GM18870 (cell line): ENCODE data around the gene MDM2.
"Not testable (repeated sequence)": the region's sequence is repeated elsewhere in the genome, so short reads cannot be mapped to it uniquely, and the experiment has no call there.

Experiments used
- ATAC-seq: cut with Tn5 transposase; IDR thresholded peaks from one replicate; pipeline ENCODE4 v1.9.1; 2021; ENCODE audit warnings: moderate library complexity; ENCODE audit not compliant: unreplicated experiment

MDM2 gene

DNA sequence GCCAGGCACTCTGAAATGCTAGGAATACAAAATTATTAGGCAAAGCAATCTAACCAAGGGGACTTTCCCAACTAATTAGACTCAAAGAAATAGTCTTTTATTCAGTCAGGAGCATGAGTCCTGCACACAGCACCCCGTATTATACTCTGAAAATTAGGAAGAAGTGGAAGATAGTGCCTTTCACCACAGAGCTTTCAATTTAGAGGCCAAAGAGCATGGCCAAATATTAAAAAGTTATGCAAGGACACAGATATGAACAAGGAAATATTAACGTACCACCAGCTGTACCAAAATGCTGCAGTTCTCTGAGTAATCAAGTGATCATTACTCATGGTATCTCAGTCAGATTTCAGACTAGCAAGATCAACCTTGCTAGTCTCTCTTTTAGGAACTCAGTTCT, 22.6 kb upstream of the MDM2 start:
- ATAC-seq: no peak

DNA sequence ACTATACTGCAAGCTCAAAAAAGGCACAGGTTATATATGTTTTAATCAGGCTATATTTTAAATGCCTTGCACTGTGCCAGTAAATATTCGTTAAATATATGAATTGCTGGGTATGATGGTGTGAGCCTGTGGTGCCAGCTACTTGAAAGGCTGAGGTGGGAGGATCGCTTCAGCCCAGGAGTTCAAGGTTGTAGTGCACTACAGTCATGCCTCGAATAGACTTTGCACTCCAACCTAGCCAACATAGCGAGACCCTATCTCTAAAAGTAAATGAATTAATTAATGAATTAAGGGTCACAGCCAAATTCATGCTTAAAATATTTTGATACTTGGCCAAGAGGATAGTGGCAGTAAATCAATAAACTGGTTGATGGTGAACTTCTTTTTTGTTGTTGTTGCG, 22.2 kb upstream of the MDM2 start:
- ATAC-seq: no peak

DNA sequence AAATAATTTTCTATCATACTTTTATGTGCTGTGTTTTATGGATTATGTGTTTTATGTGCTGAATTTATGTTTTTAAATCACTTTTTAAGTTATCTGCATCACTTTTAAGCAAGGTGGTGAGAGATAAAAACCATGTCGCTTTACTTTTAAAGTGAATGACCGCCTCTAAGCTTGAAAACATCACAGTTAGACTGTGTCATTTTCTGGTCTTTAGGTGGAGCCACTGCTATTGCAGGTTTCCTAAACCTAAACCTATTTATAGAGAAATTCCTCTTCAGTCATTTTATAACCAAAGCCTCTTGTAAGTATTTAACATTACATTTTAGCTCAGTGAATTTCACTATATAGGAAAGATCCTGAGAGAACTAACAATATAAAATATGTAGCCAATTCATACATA, 21.0 kb upstream of the MDM2 start:
- ATAC-seq: peak; percentile 20

DNA sequence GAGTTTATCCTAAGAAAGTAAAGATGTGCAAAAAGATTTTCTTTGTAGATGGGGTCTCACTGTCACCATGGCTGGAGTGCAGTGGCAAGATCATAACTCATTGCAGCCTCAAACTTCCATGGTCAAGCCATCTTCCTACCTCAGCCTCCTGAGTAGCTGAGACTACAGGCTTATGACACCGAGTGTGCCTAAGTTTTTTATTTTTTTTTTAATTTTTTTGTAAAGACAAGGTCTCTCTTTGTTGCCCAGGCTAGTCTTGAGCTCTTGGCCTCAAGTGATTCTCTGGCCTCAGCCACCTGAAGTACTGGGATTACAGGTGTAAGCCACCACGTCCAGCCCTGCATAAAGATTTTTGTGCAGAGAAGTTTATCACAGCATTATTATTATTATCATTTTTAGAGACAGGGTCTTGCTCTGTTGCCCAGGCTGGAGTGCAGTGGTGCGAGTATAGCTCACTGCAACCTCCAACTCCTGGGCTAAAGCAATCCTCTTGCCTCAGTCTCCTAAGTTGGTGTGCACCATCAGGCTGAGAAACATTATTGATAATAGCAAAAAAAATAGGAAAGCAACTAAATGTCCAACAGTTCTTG, 19.3 kb upstream of the MDM2 start:
- no peak for ATAC-seq

DNA sequence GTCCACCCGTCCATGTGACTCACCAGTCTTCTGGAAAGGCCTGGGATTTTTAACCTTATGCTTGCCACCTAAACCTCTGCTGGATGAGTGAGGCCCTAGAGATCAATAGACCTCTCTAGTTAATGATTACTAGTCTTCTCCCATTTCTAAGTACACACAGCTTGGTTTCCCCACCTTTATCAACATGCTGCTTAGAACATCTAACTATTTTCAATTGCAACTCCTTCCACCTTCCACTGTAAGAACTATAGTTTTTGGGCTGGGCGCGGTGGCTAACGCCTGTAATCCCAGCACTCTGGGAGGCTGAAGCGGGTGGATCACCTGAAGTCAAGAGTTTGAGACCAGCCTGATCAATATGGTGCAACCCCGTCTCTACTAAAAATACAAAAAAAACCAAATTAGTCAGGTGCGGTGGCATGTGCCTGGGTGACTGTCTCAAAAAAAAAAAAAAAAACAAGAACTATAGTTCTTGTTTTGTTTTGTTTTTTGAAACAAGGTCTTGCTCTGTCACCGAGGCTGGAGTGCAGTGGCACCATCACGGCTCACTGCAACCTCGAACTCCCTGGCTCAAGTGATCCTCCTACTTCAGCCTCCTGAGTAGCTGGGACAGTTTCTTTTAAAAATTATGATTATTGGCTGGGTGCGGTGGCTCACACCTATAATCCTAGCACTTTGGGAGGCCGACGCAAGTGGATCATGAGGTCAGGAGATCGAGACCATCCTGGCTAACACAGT, 18.7 kb upstream of the MDM2 start:
- no peak for ATAC-seq

DNA sequence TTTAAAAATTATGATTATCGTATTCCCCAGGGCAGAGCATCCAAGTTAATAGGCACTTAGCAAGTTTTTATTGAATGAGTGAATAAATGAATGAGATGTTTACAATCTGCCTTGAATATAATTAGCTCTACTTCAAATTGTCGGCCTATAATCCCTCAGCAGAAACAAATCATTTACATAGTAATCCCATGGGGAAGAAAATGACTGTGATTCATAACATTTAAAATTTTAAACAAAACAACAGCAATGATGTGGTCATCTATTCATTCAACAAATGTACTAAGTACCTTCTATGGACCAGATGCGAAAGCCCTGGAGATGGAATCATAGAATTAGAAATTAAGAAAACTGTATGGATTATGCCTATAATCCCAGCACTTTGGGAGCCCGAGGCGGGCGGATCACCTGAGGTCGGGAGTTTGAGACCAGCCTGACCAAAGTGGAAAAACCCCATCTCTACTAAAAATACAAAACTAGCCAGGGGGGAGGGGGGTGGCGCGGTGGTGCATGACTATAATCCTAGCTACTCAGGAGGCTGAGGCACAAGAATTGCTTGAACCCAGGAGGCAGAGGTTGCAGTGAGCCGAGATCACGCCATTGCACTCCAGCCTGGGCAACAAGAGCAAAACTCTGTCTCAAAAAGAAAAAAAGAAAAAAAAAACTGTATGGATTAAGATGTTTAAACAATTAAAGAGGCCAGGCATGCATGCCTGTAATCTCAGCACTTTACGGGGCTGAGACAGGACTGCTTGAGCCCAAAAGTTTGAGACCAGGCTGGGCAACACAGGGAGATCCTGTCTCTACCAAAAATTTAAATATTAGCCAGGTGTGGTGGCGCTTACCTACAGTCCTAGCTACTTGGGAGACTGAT, 17.7 kb upstream of the MDM2 start:
- no peak for ATAC-seq

DNA sequence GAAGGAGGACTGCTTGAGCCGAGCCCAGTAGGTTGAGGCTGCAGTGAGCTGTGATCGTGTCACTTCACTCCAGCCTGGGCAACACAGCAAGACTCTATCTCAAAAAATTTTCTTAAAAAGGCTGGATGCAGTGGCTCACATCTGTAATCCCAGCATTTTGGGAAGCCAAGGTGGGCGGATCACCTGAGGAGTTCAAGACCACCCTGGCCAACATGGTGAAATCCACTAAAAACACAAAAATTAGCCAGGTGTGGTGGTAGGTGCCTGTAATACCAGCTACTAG, 17.1 kb upstream of the MDM2 start:
- no peak for ATAC-seq

DNA sequence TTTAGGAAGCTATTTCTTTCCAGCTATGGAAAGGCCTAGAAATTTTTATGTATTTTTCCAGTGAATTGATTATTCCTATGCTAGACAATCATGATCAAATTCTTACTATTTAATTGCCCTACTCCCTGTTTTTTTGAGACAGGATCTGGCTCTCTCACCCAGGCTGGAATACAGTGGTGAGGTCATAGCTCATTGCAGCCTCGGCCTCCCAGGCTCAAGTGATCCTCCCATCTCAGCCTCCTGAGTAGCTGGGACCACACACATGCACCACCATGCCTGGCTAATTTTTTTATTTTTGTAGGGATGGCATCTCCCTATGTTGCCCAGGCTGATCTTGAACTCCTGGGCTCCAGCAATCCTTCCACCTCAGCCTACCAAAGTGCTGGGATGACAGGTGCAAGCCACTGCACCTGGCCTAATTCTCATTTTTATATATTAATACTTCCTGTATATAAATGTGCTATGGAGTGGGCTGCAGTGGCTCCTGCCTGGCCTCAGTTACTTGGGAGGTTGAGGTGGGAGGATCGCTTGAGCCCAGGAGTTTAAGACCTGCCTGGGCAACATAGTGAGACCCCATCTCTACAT, 16.0 kb upstream of the MDM2 start:
- no peak for ATAC-seq

DNA sequence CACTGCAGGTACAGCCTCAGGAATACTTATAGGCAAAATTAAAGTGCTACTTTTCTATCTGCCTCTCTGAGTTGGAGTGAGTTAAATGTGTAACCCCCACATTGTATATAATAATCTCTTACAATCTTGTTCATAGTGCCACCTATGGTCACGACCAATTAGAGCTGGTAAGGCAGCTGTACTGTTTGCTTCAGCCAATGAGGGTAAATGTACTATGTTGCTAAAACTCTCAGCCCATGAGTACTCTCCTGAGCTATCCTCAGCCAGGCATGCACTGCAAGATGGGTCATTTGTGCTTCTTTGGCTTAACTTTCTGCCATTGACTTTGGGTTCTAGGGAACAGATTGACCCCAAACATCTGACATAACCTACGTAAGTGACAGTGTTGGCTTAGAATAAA, 15.0 kb upstream of the MDM2 start:
- no peak for ATAC-seq

DNA sequence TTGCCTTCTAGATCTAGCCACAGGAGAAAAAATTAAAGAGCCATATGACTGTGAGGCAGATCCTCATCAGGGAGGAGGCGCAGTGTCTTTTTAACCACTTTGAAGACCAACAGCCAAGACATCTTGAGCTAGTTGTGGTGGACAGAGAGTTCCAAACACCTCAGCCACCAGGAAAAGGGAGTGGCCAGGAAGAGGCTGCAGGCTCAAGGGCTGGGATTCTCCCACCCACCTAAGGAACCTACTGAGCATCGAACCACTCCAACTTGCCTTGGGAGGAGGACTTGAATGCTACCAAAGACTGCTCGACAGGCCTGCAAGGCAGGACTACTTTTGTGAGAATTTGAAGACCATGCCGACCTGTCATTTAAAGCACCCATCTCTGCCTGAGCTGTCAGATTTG, 14.5 kb upstream of the MDM2 start:
- ATAC-seq: no peak

DNA sequence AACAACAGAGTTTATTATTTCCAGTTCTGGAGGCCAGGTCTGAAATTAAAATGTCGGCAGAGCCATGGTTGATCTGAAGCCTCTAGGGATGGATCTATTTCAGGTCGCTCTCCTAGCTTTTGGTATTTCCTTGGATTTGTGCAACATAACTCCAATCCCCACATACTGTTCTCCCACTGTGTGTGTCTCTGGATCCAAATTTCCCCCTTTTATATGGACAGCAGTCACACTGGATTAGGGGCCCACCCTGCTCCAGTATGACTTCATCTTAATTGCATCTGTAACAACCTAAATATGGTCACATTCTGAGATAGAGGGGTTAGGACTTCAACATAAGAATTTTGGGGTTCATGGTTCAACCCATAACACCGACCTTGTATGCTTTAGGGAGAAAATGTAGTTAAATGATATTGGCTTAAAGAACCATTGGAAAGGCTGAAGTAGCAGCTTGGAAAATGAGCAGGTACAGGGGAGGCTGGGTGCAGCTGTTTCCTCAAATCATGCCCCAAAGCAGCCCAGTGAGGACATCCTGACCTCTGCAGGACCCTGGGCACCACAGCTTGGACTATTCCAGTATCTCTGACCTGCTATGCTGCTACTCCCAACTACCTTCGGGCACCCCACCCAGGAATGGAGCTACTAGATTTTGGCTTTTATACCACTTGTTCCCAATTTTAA, 13.9 kb upstream of the MDM2 start:
- no peak for ATAC-seq

DNA sequence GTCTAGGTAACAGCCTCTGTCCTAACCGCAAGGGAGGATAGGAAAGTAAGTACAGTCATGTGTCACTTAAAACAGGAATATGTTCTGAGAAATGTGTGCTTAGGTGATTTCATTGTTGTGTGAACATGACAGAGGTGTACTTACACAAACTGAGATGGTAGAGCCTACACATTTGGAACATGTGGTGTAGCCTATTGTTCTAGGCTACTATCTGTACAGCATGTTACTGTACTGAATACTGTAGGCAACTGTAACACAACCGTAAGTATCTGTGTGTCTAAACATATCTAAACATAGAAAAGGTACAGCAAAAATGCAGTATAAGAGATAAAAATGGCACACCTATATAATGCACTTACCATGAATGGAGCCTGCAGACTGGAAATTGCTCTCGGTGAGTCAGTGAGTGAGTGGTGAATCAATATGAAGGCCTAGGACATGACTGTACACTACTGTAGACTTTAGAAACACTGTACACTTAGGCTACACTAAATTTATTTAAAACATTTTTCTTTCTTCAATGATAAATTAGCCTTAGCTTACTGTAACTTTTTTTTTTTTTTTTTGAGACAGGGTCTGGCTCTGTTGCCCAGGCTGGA, 13.2 kb upstream of the MDM2 start:
- no peak for ATAC-seq

DNA sequence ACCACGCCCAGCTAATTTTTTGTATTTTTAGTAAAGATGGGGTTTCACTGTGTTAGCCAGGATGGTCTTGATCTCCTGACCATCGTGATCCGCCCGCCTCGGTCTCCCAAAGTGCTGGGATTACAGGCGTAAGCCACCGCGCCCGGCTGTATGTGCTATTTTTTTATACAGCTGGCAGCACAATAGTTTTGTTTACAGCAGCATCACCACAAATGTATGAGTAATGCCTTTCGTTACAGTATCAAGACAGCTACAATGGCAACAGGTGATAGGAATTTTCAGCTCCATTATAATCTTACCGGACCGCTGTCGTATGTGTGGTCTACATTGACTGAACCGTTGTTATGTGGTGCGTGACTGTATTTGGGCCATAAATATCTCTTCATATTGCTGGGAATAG, 11.6 kb upstream of the MDM2 start:
- ATAC-seq: no peak

DNA sequence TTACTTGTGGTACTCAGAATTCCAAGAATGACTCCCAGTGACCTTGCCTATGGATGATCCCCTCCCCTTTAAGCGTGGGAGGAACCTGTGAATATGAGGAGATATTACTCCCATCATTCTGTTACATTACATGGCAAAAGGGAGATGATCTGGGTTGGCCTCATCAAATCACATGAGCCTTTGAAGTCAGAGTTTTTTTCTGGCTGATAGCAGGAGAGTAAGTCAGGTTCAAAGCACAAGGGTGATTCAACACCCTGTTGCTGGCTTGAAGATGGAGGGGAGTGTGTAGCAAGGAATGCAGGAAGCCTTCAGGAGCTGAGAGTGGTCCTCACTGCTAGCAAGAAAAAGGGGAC, 9.1 kb upstream of the MDM2 start:
- ATAC-seq: no peak

DNA sequence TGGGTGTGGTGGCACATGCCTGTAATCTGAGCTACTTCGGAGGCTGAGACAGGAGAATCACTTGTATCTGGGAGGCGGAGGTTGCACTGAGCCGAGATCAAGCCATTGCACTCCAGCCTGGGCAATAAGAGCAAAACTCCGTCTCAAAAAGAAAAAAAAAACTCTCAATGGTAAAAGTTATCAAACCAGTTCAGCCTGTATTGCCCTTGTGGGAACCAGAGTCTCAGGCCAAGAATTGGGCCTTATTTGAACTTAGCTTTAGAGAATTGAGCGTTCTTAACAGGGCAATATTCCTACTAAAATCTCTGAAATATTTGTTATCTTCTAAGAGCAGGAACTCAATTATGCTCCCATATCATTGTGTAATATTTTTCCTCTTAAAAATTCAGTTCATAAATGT, 7.7 kb upstream of the MDM2 start:
- ATAC-seq: no peak

DNA sequence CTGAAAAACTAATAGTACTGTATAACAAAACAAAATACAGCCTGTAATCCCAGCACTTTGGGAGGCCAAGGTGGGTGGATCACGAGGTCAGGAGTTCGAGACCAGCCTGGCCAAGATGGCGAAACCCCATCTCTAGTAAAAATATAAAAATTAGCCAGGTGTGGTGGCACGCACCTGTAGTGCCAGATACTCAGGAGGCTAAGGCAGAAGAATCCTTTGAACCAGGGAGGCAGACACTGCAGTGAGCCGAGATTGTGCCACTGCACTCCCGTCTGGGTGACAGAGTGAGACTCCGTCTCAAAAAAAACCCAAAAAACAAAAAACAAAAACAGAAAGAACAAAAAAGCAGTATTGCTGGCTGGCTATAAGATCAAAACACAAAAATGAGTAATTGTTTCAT, 6.9 kb upstream of the MDM2 start:
- ATAC-seq: not testable (repeated sequence)

DNA sequence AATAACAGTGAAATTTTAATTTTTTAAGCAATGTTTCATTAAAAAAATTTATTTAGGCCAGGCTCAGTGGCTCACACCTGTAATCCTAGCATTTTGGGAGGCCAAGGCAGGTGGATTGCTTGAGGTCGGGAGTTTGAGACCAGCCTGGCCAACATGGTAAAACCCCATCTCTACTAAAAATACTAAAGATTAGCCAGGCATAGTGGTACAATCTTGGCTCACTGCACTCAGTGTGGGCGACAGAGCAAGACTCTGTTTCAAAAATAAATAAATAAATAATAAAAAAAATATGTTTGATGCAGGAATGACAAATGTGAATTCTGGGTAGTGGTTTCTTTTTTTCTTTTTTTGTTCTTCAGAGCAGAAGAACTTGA, 5.6 kb upstream of the MDM2 start:
- not testable (repeated sequence) for ATAC-seq

DNA sequence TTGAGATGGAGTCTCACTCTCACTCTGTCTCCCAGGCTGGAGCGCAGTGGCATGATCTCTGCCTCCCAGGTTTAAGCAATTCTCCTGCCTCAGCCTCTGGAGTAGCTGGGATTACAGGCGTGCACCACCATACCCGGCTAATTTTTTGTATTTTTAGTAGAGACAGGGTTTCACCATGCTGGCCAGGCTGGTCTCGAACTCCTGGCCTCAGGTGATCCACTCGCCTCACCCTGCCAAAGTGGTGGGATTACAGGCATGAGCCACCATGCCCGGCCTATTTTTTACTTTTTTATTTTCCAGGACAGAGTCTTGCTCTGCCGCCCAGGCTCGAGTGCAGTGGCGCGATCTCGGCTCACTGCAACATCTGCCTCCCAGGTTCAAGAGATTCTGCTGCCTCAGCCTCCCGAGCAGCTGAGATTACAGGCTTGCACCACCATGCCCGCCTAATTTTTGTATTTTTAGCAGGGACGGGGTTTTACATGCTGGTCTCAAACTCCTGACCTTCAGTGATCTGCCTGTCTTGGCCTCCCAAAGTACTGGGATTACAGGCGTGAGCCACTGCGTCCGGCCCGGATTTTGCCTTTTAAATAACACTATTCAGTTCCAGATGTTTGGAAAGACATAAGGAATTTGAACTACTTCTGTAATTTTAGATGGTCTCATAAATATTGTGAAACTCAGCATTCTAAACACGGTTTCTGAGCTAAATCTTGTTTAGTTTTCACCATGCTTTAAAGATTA, 4.9 kb upstream of the MDM2 start:
- not testable (repeated sequence) for ATAC-seq

DNA sequence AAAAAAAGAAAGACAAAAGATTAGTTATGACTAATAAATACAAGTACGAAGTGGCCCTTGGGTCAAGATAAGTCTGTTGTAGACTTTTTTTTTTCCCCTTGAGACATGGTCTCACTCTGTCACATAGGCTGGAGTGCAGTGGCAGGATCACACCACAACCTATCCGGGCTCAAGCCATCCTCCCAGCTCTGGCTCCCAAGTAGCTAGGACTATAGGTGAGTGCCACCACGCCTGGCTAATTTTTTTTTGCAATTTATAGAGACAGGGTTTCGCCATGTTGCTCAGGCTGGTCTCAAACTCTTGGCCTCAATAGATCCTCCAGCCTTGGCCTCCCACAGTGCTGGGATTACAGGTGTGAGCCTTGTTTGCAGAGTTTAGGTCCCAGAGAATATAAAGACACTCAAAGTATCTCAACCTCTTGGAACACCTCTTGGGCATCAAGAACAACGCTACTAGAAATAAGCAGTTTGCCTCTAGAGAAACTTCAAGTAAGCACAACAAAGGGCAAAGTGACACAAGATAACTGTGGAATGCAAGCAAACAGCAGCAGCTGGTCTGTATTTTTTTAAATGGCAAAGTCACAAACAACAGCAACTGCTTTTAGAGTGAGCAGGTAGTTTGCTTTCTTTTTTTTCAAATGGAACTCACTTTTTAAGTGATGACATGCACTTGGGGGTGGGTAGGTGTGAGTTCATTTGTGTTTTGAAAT, 3.9 kb upstream of the MDM2 start:
- no peak for ATAC-seq
